ENCODE measurements around the gene ZDHHC9.
A peak's percentile ranks its signal among the peaks of the same experiment; 100 is the strongest.

Gene ZDHHC9

GRCh38 chrX:129798456-129798855 lies 45.2 kb downstream of the ZDHHC9 start:
- Histone ChIP-seq H3K9ac (ENCODE audit: low read depth, low read length) (no peak overlapping the region), H3K4me3 (ENCODE audit: low read depth in 1 of 2, low read length in 2 of 2) (no peak overlapping the region), H4K20me1 (ENCODE audit: insufficient read depth, low read length) (peaks cover 24% of the 10 kb centered on the region), H3K36me3 (ENCODE audit: insufficient read depth, low read length) (peaks cover 39% of the 10 kb centered on the region), H3K27me3 (ENCODE audit: insufficient read depth, low read length, poor library complexity) (no peaks in the 10 kb centered on the region), H3K4me1 (ENCODE audit: insufficient read depth, low read length) (peaks cover 23% of the 10 kb centered on the region), H2AFZ (ENCODE audit: low read depth, low read length) (no peak overlapping the region), H3K4me2 (ENCODE audit: insufficient read depth, low read length) (no peak overlapping the region), H3K27ac (ENCODE audit: low read length) (peak overlapping the region; percentile 68), H3K9me3 (ENCODE audit: insufficient read depth, low read length, severe bottlenecking) (no peaks in the 10 kb centered on the region), H3K79me2 (ENCODE audit: insufficient read depth, low read length) (peaks cover 3% of the 10 kb centered on the region; the same call in 1 of the 2 replicates)
- DNase-seq (peak; percentile 52), ATAC-seq (ENCODE audit: insufficient read depth, low read depth) (peak; percentile 35)
- no peak for TF ChIP-seq EZH2 (IDR thresholded peaks at IDR 0.05; ENCODE audit: borderline replicate concordance, low read depth, low read length, severe bottlenecking)

- Histone ChIP-seq H4K20me1 (ENCODE audit: insufficient read depth, low read length) (peaks cover 35% of the 10 kb centered on the region), H3K4me3 (ENCODE audit: low read depth in 1 of 2, low read length in 2 of 2) (no peak overlapping the region), H3K4me1 (ENCODE audit: insufficient read depth, low read length) (peaks cover 26% of the 10 kb centered on the region), H3K27me3 (ENCODE audit: insufficient read depth, low read length, poor library complexity) (no peaks in the 10 kb centered on the region), H2AFZ (ENCODE audit: low read depth, low read length) (no peak overlapping the region), H3K9me3 (ENCODE audit: insufficient read depth, low read length, severe bottlenecking) (no peaks in the 10 kb centered on the region), H3K4me2 (ENCODE audit: insufficient read depth, low read length) (no peak overlapping the region), H3K36me3 (ENCODE audit: insufficient read depth, low read length) (peaks cover 50% of the 10 kb centered on the region), H3K27ac (ENCODE audit: low read length) (peak overlapping the region; percentile 39), H3K79me2 (ENCODE audit: insufficient read depth, low read length) (peaks cover 10% of the 10 kb centered on the region), H3K9ac (ENCODE audit: low read depth, low read length) (no peak overlapping the region)
- DNase-seq, result peak; percentile 59
- TF ChIP-seq, protein P1, sequence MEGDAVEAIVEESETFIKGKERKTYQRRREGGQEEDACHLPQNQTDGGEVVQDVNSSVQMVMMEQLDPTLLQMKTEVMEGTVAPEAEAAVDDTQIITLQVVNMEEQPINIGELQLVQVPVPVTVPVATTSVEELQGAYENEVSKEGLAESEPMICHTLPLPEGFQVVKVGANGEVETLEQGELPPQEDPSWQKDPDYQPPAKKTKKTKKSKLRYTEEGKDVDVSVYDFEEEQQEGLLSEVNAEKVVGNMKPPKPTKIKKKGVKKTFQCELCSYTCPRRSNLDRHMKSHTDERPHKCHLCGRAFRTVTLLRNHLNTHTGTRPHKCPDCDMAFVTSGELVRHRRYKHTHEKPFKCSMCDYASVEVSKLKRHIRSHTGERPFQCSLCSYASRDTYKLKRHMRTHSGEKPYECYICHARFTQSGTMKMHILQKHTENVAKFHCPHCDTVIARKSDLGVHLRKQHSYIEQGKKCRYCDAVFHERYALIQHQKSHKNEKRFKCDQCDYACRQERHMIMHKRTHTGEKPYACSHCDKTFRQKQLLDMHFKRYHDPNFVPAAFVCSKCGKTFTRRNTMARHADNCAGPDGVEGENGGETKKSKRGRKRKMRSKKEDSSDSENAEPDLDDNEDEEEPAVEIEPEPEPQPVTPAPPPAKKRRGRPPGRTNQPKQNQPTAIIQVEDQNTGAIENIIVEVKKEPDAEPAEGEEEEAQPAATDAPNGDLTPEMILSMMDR (IDR thresholded peaks at IDR 0.05; ENCODE audit: borderline replicate concordance, extremely low read depth, low read length, poor library complexity, severe bottlenecking), result no peak
- TF ChIP-seq EZH2 (IDR thresholded peaks at IDR 0.05; ENCODE audit: borderline replicate concordance, low read depth, low read length, severe bottlenecking), result no peak
- ATAC-seq (ENCODE audit: insufficient read depth, low read depth), result peak; percentile 30
These were observed 46.3 kb downstream of the ZDHHC9 start for GRCh38 chrX:129797251-129797906.

DNA sequence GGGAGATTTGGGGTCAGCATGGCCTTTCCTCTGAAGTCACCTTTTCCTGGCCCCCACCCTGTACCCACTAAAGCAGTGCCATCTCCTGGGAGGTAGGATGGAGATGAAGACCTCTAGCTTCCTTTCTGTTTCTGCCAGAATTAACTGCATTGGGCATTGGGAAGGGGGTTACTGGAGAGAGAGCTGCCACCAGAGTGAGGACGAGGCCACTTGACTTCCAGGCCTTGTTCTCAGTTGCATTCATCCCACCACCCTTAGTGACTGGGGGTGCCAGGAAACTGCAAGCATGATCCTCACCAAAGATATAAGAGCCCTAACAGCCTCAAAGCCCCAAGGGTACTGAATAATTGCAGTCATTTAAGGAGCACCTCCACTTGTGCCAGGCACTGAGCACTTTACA lies 48.1 kb downstream of the ZDHHC9 start:
- H2AFZ ChIP-seq (ENCODE audit: low read depth, low read length), result no peak overlapping the region
- peaks cover 30% of the 10 kb centered on the region for H3K4me1 ChIP-seq (ENCODE audit: insufficient read depth, low read length)
- H3K27ac ChIP-seq (ENCODE audit: low read length), result peak overlapping the region; percentile 72
- DNase-seq (peak; percentile 19), ATAC-seq (ENCODE audit: insufficient read depth, low read depth) (no peak)
- H3K9me3 ChIP-seq (ENCODE audit: insufficient read depth, low read length, severe bottlenecking), result no peaks in the 10 kb centered on the region
- H4K20me1 ChIP-seq (ENCODE audit: insufficient read depth, low read length), result peaks cover 53% of the 10 kb centered on the region
- no peaks in the 10 kb centered on the region for H3K27me3 ChIP-seq (ENCODE audit: insufficient read depth, low read length, poor library complexity)
- no peak overlapping the region for H3K4me2 ChIP-seq (ENCODE audit: insufficient read depth, low read length)
- H3K79me2 ChIP-seq (ENCODE audit: insufficient read depth, low read length), result peaks cover 27% of the 10 kb centered on the region
- H3K4me3 ChIP-seq (ENCODE audit: low read depth in 1 of 2, low read length in 2 of 2), result no peak overlapping the region
- no peak overlapping the region for H3K9ac ChIP-seq (ENCODE audit: low read depth, low read length)
- H3K36me3 ChIP-seq (ENCODE audit: insufficient read depth, low read length), result peaks cover 68% of the 10 kb centered on the region
- TF ChIP-seq, protein P1 (IDR thresholded peaks at IDR 0.05; ENCODE audit: borderline replicate concordance, extremely low read depth, low read length, poor library complexity, severe bottlenecking), result no peak
- TF ChIP-seq EZH2 (IDR thresholded peaks at IDR 0.05; ENCODE audit: borderline replicate concordance, low read depth, low read length, severe bottlenecking), result no peak

- Histone ChIP-seq H3K36me3 (ENCODE audit: insufficient read depth, low read length) (peaks cover 85% of the 10 kb centered on the region), H3K4me3 (ENCODE audit: low read depth in 1 of 2, low read length in 2 of 2) (no peak overlapping the region), H3K9me3 (ENCODE audit: insufficient read depth, low read length, severe bottlenecking) (no peaks in the 10 kb centered on the region), H3K79me2 (ENCODE audit: insufficient read depth, low read length) (peaks cover 43% of the 10 kb centered on the region), H2AFZ (ENCODE audit: low read depth, low read length) (no peak overlapping the region), H4K20me1 (ENCODE audit: insufficient read depth, low read length) (peaks cover 65% of the 10 kb centered on the region), H3K4me2 (ENCODE audit: insufficient read depth, low read length) (no peak overlapping the region), H3K9ac (ENCODE audit: low read depth, low read length) (no peak overlapping the region), H3K27me3 (ENCODE audit: insufficient read depth, low read length, poor library complexity) (no peaks in the 10 kb centered on the region), H3K27ac (ENCODE audit: low read length) (peak overlapping the region; percentile 72), H3K4me1 (ENCODE audit: insufficient read depth, low read length) (peaks cover 32% of the 10 kb centered on the region)
- TF ChIP-seq, protein P1 (IDR thresholded peaks at IDR 0.05; ENCODE audit: borderline replicate concordance, extremely low read depth, low read length, poor library complexity, severe bottlenecking), result peak; percentile 31
- TF ChIP-seq EZH2 (IDR thresholded peaks at IDR 0.05; ENCODE audit: borderline replicate concordance, low read depth, low read length, severe bottlenecking), result no peak
- DNase-seq, result peak; percentile 29
- ATAC-seq (ENCODE audit: insufficient read depth, low read depth), result 0 out of 3 replicates have a peak, but pooled peaks have one; percentile 1
These were observed 50.0 kb downstream of the ZDHHC9 start for GRCh38 chrX:129793604-129794191.
